OCI-LY3 (cell line): Measurements from ENCODE around the gene TMEM63B.
"Not testable (repeated sequence)": the region's sequence is repeated elsewhere in the genome, so short reads cannot be mapped to it uniquely, and the experiment has no call there.

ENCODE experiments used
- H2AFZ ChIP-seq: fragments of 200-600, 300-600 bp; shearing (Covaris generic); 2 replicates; pipeline ENCODE4 v1.6.0; 2014; ENCODE audit warnings: antibody characterized with exemption, low read depth, low read length
- H3K27ac ChIP-seq: fragments of 200-600, 300-600 bp; sonication (generic); 2 replicates; pipeline ENCODE4 v1.5.1; 2014; ENCODE audit warnings: mild to moderate bottlenecking, low read length, moderate library complexity, mixed read lengths
- H3K27me3 ChIP-seq: fragments of 200-600, 300-600 bp; sonication (generic); 2 replicates; pipeline ENCODE4 v1.6.1; 2014; ENCODE audit warnings: low read depth, low read length, mixed read lengths
- H3K36me3 ChIP-seq: fragments of 200-600, 300-600 bp; sonication (generic); replicated peaks from 2 replicates; pipeline ENCODE3; 2014; ENCODE audit warnings: low read depth, low read length, mixed read lengths
- H3K4me1 ChIP-seq: fragments of 300-600, 200-600 bp; sonication (generic); 2 replicates; pipeline ENCODE4 v1.6.1; 2014; ENCODE audit warnings: low read length, mixed read lengths
- H3K4me2 ChIP-seq: fragments of 200-600, 300-600 bp; sonication (generic); 2 replicates; pipeline ENCODE4 v1.6.1; 2014; ENCODE audit warnings: low read length, mixed read lengths
- H3K4me3 ChIP-seq: fragments of 300-600, 200-600 bp; sonication (generic); 2 replicates; pipeline ENCODE4 v1.5.1; 2014; ENCODE audit warnings: antibody characterized with exemption, mild to moderate bottlenecking, low read length, moderate library complexity
- H3K79me2 ChIP-seq: fragments of 300-600, 200-600 bp; shearing (Covaris generic); 2 replicates; pipeline ENCODE4 v1.6.1; 2014; ENCODE audit warnings: mild to moderate bottlenecking, low read length, mixed read lengths
- H3K9ac ChIP-seq: fragments of 300-600, 200-600 bp; shearing (Covaris generic); 2 replicates; pipeline ENCODE4 v1.6.0; 2014; ENCODE audit warnings: mild to moderate bottlenecking, low read length, moderate library complexity
- H3K9me3 ChIP-seq: fragments of 200-600, 300-600 bp; shearing (Covaris generic); 2 replicates; pipeline ENCODE4 v1.6.1; 2014; ENCODE audit warnings: low read length, mixed read lengths; ENCODE audit not compliant: insufficient read depth
- H4K20me1 ChIP-seq: fragments of 200-600, 300-600 bp; sonication (generic); 2 replicates; pipeline ENCODE4 v1.6.1; 2016; ENCODE audit warnings: low read length, mixed read lengths; ENCODE audit not compliant: insufficient read depth
- EZH2phosphoT487 ChIP-seq: fragments of 200-600 bp; shearing (Covaris generic); IDR thresholded peaks from 2 replicates; pipeline ENCODE4 v1.6.1; 2018; ENCODE audit warnings: antibody characterized with exemption, mixed run types, low read depth
- TF ChIP-seq, protein P1 (sequence below): fragments of 200-600, 300-600 bp; sonication (generic); IDR thresholded peaks from 2 replicates; pipeline ENCODE4 v1.5.1; 2014; ENCODE audit warnings: antibody characterized with exemption, low read length, low read depth

Gene TMEM63B

GRCh38 chr6:44090465-44090864, 36.9 kb upstream of the TMEM63B start:
- no peak overlapping the region for H2AFZ ChIP-seq
- no peak overlapping the region for H3K27ac ChIP-seq
- H3K79me2 ChIP-seq = no peaks in the 10 kb centered on the region
- H4K20me1 ChIP-seq = 0 out of 2 replicates have a peak, but pooled peaks cover 8% of the 10 kb centered on the region
- H3K27me3 ChIP-seq = no peaks in the 10 kb centered on the region
- no peaks in the 10 kb centered on the region for H3K4me1 ChIP-seq
- TF ChIP-seq, protein P1, sequence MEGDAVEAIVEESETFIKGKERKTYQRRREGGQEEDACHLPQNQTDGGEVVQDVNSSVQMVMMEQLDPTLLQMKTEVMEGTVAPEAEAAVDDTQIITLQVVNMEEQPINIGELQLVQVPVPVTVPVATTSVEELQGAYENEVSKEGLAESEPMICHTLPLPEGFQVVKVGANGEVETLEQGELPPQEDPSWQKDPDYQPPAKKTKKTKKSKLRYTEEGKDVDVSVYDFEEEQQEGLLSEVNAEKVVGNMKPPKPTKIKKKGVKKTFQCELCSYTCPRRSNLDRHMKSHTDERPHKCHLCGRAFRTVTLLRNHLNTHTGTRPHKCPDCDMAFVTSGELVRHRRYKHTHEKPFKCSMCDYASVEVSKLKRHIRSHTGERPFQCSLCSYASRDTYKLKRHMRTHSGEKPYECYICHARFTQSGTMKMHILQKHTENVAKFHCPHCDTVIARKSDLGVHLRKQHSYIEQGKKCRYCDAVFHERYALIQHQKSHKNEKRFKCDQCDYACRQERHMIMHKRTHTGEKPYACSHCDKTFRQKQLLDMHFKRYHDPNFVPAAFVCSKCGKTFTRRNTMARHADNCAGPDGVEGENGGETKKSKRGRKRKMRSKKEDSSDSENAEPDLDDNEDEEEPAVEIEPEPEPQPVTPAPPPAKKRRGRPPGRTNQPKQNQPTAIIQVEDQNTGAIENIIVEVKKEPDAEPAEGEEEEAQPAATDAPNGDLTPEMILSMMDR = no peak
- TF ChIP-seq EZH2phosphoT487 = no peak
- H3K9ac ChIP-seq = no peak overlapping the region
- H3K9me3 ChIP-seq = no peaks in the 10 kb centered on the region
- H3K4me3 ChIP-seq = no peak overlapping the region
- H3K36me3 ChIP-seq = peaks cover 23% of the 10 kb centered on the region
- no peak overlapping the region for H3K4me2 ChIP-seq

- not testable (repeated sequence) for H3K9ac ChIP-seq, H3K9me3 ChIP-seq, H2AFZ ChIP-seq, H3K4me1 ChIP-seq, H3K79me2 ChIP-seq, H3K27me3 ChIP-seq, H3K27ac ChIP-seq, H3K4me3 ChIP-seq, H3K4me2 ChIP-seq, H4K20me1 ChIP-seq
- H3K36me3 ChIP-seq = peaks cover 23% of the 10 kb centered on the region
Observed at GRCh38 chr6:44091356-44091755, 36.0 kb upstream of the TMEM63B start.

DNA sequence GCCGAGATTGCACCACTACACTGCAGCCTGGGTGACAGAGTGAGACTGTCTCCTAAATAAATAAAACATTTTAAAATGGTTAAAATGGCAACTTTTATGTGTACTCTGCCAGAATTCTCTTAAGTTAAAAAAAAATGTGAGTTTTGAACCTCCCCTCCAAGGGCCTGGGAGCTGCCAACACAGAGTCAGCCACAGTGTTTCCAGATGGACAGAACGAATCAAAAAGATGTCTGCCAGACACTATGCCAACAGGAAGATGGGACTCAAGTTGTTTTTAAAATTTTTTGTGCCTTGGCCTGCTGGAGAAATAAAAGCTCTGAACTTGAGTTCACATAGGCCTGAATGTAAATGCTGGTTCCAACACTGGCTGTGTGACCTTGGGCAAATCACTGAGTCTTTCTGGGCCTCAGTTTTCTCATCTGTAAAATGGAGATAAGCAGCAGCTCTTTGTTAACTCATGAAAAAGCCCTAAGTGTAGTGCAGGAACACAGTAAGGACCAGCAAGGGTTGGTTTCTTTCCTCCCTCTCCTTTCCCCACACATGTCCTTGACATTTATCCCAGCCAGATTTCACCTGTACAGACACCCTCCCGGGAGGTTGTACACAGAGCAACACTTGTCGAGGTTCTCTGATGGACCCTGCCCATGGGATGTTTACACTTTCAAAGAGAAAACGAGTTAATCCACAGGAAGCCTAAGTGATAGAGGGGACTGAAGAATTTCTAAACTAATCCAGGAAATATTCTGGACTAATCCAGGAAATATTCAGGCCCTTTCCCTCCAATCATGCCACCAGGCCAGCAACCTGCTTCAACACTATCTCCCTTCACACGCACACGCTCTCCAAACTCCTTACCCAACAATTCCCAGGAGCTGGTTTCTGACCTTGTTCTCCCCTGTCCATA, 35.1 kb upstream of the TMEM63B start:
- Histone ChIP-seq H3K4me2 (no peak overlapping the region), H3K36me3 (peaks cover 23% of the 10 kb centered on the region), H3K79me2 (no peaks in the 10 kb centered on the region), H4K20me1 (peaks cover 13% of the 10 kb centered on the region; the same call in 1 of the 2 replicates), H3K27me3 (no peaks in the 10 kb centered on the region), H3K4me1 (no peaks in the 10 kb centered on the region), H3K9me3 (no peaks in the 10 kb centered on the region), H3K4me3 (no peak overlapping the region), H3K27ac (no peak overlapping the region), H3K9ac (no peak overlapping the region), H2AFZ (no peak overlapping the region)
- TF ChIP-seq, protein P1 = no peak
- no peak for TF ChIP-seq EZH2phosphoT487

GRCh38 chr6:44093066-44093465, 34.3 kb upstream of the TMEM63B start:
- peaks cover 15% of the 10 kb centered on the region; the same call in 1 of the 2 replicates for H4K20me1 ChIP-seq
- H3K27ac ChIP-seq = no peak overlapping the region
- H3K9me3 ChIP-seq = no peaks in the 10 kb centered on the region
- TF ChIP-seq EZH2phosphoT487 = no peak
- TF ChIP-seq, protein P1 = no peak
- H3K4me1 ChIP-seq = no peaks in the 10 kb centered on the region
- no peak overlapping the region for H3K4me3 ChIP-seq
- no peaks in the 10 kb centered on the region for H3K79me2 ChIP-seq
- H3K4me2 ChIP-seq = no peak overlapping the region
- no peak overlapping the region for H3K9ac ChIP-seq
- H3K36me3 ChIP-seq = peaks cover 20% of the 10 kb centered on the region
- H2AFZ ChIP-seq = no peak overlapping the region
- H3K27me3 ChIP-seq = no peaks in the 10 kb centered on the region
